Measurements from ENCODE around the gene SLC39A3.

The SLC39A3 gene

DNA sequence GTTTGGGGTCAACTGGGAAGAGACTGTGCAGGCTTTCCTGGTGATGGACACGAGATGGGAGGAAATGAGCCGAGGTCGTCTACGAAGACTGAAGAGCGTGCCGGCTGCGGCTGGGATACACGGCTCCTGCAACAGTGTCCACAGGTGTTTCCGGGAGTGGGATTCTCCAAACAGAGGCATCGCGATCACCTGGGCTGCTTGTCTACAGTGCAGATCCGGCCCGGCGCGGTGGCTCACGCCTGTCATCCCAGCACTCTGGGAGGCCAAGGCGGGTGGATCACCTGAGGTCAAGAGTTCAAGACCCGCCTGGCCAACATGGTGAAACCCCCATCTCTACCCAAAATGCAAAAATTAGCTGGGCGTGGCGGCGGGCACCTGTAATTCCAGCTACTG lies 11.6 kb upstream of the SLC39A3 start:
- in situ Hi-C loops (cut with HindIII; ENCODE audit: low sequenced_read_pairs), result loop anchor here (10.0 kb wide), 1 partner anchor 117 kb away; no protein-coding TSS in a partner anchor

DNA sequence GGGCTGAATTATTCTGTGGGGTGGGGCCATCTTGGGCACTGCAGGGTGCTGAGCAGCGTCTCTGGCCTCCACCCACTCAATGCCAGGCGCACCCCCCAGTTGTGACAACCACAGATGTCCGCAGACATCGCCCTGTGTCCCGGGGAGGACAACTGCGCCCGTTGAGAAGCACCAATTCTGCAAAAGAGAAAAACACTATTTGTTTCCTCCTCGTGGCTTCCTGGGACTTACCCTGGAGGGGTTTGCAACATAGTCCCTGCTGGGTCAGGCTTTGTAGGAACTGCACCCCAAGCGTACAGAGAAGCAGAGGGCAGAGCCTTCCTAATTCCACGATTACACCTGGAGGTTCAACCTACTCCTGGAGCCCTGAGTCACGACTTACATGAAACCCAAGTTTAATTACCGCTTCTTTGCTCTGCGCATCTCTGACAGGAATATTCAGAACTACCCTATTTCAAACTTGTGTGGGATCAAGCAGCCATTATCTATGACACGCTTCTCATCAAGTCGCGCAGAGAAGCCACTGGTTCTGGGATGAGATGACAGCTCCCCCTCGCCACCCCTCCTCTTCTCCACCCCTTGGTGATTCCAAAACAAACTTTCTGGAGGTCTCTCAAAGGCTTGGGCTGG lies 11.1 kb upstream of the SLC39A3 start:
- in situ Hi-C loops (cut with HindIII; ENCODE audit: low sequenced_read_pairs), result loop anchor here (10.0 kb wide), 1 partner anchor 116 kb away; no protein-coding TSS in a partner anchor

DNA sequence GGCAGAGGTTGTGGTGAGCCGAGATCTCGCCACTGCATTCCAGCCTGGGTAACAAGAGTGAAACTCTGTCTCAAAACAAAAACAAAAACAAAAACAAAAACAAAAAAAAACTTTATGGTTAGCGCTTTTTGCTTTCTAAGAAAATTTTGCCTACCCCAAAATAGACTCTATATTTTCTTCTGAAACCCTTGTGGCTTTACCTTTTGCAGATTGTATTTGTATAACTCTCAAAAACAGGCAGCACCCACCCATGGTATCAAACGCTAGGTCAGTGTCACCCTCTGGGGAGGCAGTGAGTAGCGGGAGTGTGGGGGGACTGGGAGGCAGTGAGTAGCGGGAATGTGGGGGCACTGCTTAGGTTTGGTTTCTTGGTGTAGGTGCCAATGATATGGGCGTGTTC lies 7.5 kb upstream of the SLC39A3 start:
- in situ Hi-C loops (cut with HindIII; ENCODE audit: low sequenced_read_pairs), result no loop called here

DNA sequence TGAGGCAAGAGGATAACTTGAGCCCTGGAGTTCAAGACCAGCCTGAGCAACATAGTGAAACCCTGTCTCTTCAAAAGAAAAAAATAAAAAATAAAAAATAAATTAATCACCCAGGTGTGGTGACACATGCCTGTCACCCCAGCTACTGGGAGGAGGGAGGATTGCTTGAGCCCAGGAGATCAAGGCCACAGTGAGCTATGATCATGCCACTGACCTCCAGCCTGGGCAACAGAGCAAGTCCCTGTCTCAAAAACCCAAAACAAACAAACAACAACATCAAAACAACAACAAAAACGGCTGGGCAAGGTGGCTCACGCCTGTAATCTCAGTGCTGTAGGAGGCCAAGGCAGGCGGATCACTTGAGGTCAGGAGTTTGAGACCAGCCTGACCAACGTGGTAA lies 4.3 kb upstream of the SLC39A3 start:
- in situ Hi-C loops (cut with HindIII; ENCODE audit: low sequenced_read_pairs), result no loop called here

DNA sequence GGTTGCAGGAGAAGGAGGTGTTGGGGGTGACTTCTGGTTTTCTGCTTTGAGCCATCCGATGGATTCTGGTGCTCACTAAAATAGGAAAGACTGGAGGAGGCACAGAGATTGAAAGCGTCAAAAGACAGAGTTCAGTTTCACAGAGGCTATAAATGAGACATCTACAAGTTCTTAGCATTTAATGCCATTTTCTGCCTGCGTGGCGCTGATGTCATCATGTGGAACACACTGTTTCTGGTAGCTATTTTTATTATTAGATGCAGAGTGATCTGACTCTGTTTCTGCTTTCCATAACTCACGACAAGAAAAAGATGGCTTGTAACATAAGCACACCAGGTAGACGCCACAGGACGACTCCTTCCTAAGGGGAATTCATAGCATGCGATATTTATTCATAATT lies 3.3 kb upstream of the SLC39A3 start:
- in situ Hi-C loops (cut with HindIII; ENCODE audit: low sequenced_read_pairs), result no loop called here

DNA sequence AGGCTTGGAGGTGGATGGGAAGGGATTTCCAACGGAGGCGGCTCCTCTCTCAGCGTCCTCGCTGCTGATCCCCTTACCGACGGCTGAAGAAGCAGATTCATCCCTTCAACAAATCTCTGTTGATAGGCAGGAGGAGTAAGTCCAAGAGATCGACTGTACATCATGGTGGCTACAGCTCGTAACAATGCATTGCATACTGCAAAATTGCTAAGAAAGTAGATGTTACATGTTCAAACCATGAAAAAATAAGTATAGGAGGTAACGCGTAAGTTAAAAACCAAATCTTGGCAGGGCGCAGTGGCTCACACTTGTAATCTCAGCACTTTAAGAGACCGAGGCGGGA lies 468 bp upstream of the SLC39A3 start:
- in situ Hi-C loops (cut with HindIII; ENCODE audit: low sequenced_read_pairs), result no loop called here

DNA sequence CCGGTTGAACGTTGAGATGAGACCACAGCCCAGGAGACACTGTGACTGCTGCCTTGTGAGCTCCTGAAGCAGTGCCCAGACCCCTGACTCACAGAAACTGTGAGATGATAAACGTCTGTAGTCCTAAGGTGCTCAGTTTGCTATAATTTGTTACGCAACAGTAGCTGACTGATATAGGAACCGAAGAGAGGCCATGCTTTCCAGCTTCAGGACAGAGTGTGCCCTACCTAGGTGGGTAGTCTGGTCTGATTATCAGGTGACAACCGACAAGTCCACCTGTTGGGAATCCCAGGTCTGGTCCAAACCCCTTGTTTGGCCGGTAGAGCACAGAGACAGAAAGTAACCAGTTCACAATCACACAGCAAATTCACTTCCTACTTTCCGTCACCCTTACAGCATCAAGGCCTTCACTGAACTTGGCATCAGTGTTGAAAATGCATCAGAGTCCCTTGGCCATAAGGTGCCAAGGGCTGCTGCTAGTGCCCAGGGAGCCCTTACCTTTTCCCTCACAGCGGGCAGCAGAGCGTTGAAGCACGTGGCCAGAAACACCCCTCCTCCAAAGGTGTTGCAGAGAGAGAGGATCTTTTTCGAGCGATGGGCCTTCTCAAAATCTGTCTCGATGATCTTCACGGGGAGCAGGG lies 3.1 kb downstream of the SLC39A3 start:
- in situ Hi-C loops (cut with HindIII; ENCODE audit: low sequenced_read_pairs), result loop anchor here (5.0 to 10.0 kb wide), 2 partner anchors 39 to 92 kb away; no protein-coding TSS in a partner anchor

DNA sequence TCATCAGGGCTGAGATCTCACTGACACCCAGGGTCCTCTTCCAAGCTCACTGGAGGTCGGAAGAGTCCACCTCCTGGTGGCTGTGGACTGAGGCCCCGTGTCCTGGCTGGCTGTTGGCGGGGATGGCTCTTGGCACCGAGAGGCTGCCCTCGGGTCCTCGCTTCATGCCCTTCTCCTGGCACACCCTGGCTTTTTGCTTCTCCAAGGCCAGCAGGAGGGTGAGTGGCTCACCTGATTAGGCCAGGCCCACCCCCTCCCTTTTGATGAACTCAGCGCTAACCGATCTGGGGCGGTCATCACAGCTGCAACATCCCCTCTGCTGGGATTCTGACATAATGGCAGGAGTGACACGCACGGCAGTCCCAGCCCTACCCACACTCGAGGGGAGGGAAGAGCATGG lies 4.4 kb downstream of the SLC39A3 start:
- in situ Hi-C loops (cut with HindIII; ENCODE audit: low sequenced_read_pairs), result loop anchor here (5.0 to 10.0 kb wide), 2 partner anchors 38 to 91 kb away; no protein-coding TSS in a partner anchor

DNA sequence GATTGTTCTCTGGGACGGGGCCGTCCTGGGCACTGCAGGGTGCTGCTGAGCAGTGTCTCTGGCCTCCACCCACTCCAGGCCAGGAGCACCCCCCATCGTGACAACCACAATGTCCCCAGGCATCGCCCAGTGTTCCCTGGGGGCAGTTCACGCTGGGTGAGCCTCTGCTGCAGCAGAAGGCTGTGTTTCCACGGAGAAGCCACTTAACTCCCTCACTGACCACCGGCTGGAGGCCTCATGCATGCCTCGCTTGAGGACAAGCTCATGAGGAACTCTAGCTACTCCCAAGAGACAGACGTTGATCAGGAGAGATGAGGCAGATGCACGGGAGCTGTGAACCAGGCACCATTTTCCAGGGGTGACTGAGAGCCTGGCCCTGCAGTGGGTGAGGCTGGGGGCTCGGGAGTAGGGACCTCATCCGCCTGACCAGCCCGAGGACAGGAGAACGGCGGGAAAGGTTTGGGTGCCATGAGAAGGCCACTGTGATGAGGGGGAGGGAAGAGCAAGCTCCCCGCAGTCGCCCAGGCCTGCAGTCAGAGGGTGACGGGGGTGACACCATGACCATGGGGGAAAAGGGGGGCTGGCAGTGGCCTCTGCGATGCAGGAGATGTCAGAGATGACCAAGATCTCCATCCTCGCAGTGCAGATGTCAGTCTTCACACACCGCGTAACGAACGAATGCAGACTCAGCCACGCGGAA lies 5.1 kb downstream of the SLC39A3 start:
- in situ Hi-C loops (cut with HindIII; ENCODE audit: low sequenced_read_pairs), result loop anchor here (5.0 to 10.0 kb wide), 2 partner anchors 37 to 90 kb away; no protein-coding TSS in a partner anchor

DNA sequence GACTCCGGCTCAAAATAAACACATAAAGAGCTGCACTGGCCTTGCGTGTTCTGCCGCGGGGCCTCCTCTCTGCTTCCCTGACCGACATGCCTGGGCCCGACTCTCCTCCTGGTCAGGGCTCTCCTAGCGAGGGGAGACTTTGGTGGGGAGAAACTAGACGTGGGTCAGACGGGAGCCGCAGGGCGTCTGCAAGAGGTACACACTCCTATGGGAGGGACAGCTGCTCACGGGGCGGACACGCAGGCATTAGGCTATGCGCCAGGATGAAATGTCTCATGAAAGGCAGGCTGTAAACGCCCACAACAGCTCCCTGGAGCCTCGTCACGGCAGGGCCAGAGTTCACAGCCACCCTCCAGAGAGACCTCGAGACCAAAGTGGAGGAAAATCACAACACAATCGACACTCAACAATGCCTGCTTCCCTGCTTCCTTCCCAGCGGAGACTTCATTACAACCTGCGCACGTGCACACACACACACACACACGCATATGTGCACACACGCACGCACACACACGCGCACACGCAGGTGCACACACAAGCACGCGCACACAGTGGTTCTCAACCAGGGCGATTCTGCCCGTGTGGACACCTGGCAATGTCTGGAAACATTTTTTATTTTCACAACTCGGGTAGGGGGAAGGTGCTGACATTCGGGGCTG lies 5.8 kb downstream of the SLC39A3 start:
- in situ Hi-C loops (cut with HindIII; ENCODE audit: low sequenced_read_pairs), result loop anchor here (10.0 kb wide), 1 partner anchor 89 kb away; no protein-coding TSS in a partner anchor

DNA sequence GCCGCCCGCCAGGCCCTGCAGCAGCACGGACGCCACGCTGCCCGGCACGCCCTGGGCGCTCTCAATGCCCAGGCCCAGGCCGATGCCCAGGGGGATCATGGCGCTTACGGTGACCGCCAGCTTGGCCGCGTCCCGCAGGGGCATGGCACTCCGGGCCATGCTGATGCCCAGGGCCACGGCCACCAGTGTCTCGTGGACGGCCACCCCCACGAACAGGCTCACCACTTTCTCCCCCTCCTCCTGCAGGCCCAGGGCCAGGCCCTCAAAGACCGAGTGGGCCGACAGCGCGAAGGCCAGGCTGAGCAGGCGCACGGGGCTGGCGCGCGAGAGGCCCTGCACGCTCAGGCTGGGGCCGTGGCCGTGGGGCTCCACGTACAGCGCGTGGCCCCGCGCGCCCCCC lies 6.9 kb downstream of the SLC39A3 start:
- in situ Hi-C loops (cut with HindIII; ENCODE audit: low sequenced_read_pairs), result loop anchor here (10.0 kb wide), 1 partner anchor 88 kb away; no protein-coding TSS in a partner anchor

DNA sequence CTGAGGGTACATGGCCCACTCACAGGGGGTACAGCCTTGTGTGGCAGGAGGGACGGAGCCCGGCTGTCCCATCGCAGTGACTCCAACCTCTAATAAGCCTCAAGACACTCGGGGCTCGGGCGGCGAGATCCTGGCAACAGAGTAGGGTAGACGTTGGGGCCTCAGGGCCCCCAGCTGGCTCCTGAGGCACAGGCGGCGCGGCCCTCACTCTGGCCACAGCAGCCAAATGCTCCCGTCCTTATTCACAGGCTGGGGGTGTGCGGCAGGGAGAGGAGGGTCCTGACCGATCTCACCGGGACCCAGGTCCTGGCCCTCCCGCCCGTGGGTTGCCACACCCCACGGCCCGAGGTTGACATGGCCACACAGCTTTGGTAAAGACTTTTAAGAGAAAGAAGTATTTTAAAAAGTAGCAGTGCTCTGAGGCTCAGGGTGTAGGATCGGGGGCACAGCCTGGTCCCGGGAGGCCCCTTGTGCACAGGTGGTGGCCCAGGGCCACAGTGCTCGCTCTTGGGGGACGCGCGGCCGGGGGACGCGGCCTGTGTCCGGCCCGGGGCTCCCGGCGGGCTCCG lies 7.6 kb downstream of the SLC39A3 start:
- in situ Hi-C loops (cut with HindIII; ENCODE audit: low sequenced_read_pairs), result loop anchor here (10.0 kb wide), 1 partner anchor 87 kb away; no protein-coding TSS in a partner anchor

DNA sequence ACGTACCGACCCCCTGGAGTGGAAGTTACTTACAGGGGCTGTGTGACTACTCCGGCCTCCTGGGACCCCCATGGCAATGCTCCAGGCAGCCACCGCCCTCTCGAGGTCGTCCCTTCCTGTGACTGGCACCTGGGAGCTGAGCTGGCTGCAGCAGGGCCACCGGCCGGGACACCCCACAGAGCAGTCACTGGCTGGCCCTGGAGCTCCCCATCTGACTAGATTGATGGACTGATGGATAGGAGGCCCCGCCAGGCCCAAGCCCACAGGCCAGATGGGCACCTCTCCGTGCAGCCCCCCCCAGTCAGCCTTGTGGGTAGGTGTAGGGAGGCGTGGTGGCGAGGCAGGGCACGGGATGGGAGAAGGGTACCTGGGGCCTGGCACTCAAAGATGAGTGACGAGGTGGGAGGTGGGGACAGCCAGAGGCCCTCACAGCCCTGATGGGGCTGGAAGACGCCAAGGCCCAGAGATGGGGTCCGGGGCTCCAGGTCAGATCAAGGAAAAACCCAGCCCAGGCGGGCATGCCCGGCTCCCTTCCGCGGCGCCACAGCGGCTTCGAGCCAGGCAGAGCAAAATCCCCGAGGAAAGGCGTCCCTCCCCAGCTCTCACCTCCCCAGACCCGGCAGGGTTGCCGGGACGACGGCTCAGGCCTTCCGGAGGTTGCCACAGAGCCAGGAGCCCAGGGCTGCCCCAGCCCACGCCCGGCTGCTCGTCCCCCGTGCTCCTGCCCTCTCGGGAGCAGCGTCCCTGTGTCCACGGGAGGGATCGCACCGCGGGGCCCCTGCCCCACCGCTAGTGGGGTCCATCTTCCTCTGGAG lies 8.4 kb downstream of the SLC39A3 start:
- in situ Hi-C loops (cut with HindIII; ENCODE audit: low sequenced_read_pairs), result loop anchor here (10.0 kb wide), 1 partner anchor 87 kb away; no protein-coding TSS in a partner anchor

DNA sequence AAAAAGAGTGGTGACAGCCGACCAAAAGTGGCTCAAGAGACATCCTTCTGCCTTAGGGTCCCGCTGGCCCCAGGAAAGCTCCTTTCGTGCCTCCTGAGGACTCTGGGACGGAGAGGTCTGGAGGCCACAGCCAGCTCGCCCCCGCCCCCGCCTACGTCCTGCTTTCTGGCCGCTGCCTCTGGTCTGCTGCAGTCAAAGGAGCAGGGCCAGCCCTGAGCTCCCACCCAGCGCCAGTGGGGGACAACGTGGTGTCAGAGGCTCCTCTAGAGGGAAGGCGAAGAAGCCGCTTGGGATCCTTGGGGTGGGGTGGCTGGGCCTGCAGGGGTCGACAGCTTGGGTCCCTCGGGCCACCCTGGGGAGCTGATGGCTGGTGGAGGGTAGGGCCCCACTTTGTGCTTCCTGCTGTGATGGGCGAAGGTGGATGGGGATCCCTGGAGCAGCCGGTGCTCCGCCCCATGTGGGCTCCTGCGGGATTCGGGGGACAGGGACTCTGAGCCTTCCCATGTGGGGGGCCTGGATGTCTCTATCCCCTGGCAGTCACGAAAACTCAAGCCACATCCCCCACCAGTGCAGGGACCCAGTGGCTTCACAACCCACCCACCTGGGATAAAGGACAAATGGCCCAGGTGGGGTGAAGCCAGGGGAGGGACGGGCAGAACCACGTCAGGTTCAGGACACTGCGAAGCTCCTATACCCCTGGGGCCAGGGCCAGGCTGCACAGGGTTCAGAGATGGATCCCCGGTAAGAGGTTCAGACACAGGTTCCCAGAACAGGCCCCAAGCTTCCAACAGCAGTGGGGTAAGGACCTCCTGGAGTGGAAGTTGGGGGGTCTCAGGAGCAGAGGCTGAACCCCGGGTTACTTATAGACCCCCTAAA lies 9.6 kb downstream of the SLC39A3 start:
- in situ Hi-C loops (cut with HindIII; ENCODE audit: low sequenced_read_pairs), result loop anchor here (10.0 kb wide), 1 partner anchor 85 kb away; no protein-coding TSS in a partner anchor

DNA sequence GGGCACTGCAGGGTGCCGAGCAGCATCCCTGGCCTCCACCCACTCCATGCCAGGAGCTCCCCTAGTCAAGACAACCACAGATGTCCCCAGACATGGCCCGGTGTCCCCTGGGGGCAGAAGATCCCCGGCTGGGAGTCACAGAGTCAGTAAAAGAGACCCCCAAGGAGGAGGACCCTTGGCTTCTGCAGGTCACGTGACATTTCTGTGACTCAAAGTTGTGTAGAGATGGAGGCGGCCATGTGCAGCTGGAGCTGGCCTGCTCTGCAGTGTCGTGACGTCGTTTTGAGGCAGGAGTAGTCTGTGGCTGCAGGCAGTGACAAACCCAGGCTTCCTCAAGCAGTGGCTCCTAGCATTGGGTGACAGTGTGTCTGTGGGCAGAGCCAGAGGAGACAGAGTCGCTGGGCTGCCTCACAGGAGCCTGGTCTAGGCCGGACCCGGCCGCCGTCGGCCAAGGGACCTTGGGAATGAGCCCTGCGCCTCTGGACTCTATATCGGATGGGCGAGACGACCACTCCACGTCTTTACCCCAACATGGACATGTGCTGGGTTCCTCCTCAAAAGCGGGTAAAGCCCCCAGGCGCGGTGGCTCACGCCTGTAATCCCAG lies 10.9 kb downstream of the SLC39A3 start:
- in situ Hi-C loops (cut with HindIII; ENCODE audit: low sequenced_read_pairs), result no loop called here

DNA sequence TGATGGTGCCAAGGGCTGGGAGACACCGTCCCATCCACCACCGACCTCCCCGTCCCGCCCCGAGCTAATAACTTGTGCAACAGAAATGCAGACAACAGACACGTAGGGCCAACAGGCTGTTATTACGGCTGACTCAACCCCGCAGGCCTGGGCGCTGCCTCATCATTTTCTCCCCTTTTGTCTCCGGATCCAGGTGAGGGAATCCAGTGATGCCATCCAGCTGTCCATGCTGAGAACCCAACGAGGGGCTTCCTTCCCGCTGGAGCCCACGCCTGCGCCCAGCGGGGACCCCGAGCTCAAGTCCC lies 12.2 kb downstream of the SLC39A3 start:
- in situ Hi-C loops (cut with HindIII; ENCODE audit: low sequenced_read_pairs), result no loop called here

DNA sequence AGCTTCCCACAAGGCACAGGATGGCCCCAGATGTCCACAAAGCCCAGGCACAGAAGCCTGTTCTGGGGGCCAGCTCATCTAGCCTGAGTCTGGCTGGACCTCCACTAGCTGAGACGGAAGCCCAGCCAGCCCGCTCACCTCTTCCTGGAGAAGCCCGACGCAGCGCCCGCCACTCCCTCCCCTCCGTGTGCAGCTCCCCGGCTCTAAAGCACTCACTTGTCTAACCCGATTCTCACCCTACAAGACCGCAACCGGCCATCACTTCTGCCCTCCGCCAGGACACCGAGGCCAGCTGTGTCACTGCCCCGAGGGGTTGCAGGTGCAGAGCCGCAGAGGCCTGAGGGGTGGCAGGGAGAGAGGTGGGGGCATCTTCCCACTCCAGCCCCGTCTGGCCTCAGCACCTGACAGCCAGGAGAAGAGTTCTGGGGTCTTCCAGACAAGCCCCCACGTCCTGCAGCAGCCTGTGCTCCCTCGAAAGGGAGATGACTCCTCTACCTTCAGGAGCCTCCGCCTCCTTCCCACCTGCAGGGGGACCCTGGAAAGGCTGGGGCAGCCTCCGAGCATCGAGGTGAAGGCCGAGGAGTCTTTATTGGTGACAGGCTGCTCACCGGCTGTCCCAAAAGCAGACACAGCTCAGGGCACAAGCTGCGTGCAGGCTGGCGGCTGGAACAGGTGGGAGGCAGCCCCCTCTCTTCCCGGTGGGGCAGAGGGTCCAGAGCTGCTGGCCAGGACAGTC lies 12.7 kb downstream of the SLC39A3 start:
- in situ Hi-C loops (cut with HindIII; ENCODE audit: low sequenced_read_pairs), result no loop called here
